Measurements from ENCODE around the gene POLR1A.

- TF ChIP-seq CTCF (IDR thresholded peaks at IDR 0.05; ENCODE audit: extremely low read depth in 1 of 2, insufficient read depth in 1 of 2, low read depth in 1 of 2, low read length in 2 of 2) (no peak), MAX (IDR thresholded peaks at IDR 0.05; ENCODE audit: insufficient read depth, insufficient read length) (no peak), EZH2 (IDR thresholded peaks at IDR 0.05; ENCODE audit: borderline replicate concordance, low read depth, low read length, severe bottlenecking) (no peak), POLR2A (IDR thresholded peaks at IDR 0.05; ENCODE audit: low read depth, low read length) (no peak), POLR2AphosphoS5 (IDR thresholded peaks at IDR 0.05; ENCODE audit: insufficient read depth, low read depth, low read length) (no peak), MYC (IDR thresholded peaks at IDR 0.05; ENCODE audit: low read depth, low read length) (no peak), JUN (IDR thresholded peaks at IDR 0.05; ENCODE audit: borderline replicate concordance, insufficient read depth, insufficient read length, low read depth) (no peak)
Observed at GRCh38 chr2:86044045-86044444, 61.6 kb downstream of the POLR1A start.

Measured in endothelial cell of umbilical vein (primary cell).